Activated T-helper 1 cell treated with anti-CD3 and anti-CD28 coated beads, Interleukin-12 subunit alpha, Interleukin-12 subunit beta, Interleukin-2, Interleukin-4 antibody, amounts not matched to agents 30 ng/mL and 10 ng/mL and 1 ng/mL, durations not matched to agents 14 hours and 24 hours and 36 hours (primary cell): ENCODE results near the gene FGD6. TPM values are rescaled to one million over a fixed set of nuclear protein-coding genes. Genes with fewer than 3 reads are reported as not detected.
"Not testable (repeated sequence)": the region's sequence is repeated elsewhere in the genome, so short reads cannot be mapped to it uniquely, and the experiment has no call there.

Experiments used
- DNase-seq: peaks from one replicate; pipeline ENCODE4 v3.0.0; 2021; ENCODE audit warnings: low spot score
- H3K27ac Mint-ChIP-seq: one replicate; pipeline ENCODE4 v1.8.0; 2021; ENCODE audit warnings: mild to moderate bottlenecking, mixed read lengths
- H3K27me3 Mint-ChIP-seq: one replicate; pipeline ENCODE4 v1.8.0; 2022; ENCODE audit warnings: mild to moderate bottlenecking, moderate library complexity, mixed read lengths; ENCODE audit not compliant: insufficient read depth
- H3K36me3 Mint-ChIP-seq: one replicate; pipeline ENCODE4 v1.8.0; 2021; ENCODE audit warnings: low read depth, mixed read lengths
- H3K4me1 Mint-ChIP-seq: one replicate; pipeline ENCODE4 v1.8.0; 2021; ENCODE audit warnings: low read depth, mixed read lengths
- H3K4me3 Mint-ChIP-seq: one replicate; pipeline ENCODE4 v1.8.0; 2021; ENCODE audit warnings: mild to moderate bottlenecking, moderate library complexity, mixed read lengths
- H3K9me3 Mint-ChIP-seq: one replicate; pipeline ENCODE4 v1.8.0; 2021; ENCODE audit warnings: mixed read lengths
- intact Hi-C: fragments of 100-400 bp; cut with micrococcal nuclease; formaldehyde crosslinking; loops from one replicate; pipeline ENCODE4 v1.15.1; 2024
- total RNA-seq: library from RNA; stranded (reverse); gene quantifications from 2 replicates; pipeline ENCODE4 v1.2.3, GENCODE V29; 2022

FGD6 gene
- total RNA-seq, 1 donor from 2014 or later = 0.86 TPM

GRCh38 chr12:95243497-95244183 lies 26.4 kb upstream of the FGD6 start:
- Mint-ChIP-seq H3K4me3 (no peak overlapping the region), H3K27ac (no peak overlapping the region), H3K4me1 (peaks cover 29% of the 10 kb centered on the region), H3K9me3 (no peaks in the 10 kb centered on the region), H3K36me3 (peaks cover 8% of the 10 kb centered on the region), H3K27me3 (no peaks in the 10 kb centered on the region)
- no peak for DNase-seq
- intact Hi-C loops = no loop called here

GRCh38 chr12:95241761-95242506 lies 24.7 kb upstream of the FGD6 start:
- H3K4me3 Mint-ChIP-seq = no peak overlapping the region
- intact Hi-C loops = no loop called here
- H3K27me3 Mint-ChIP-seq = no peaks in the 10 kb centered on the region
- no peak overlapping the region for H3K27ac Mint-ChIP-seq
- DNase-seq = no peak
- H3K9me3 Mint-ChIP-seq = no peaks in the 10 kb centered on the region
- H3K36me3 Mint-ChIP-seq = peaks cover 11% of the 10 kb centered on the region
- H3K4me1 Mint-ChIP-seq = peaks cover 36% of the 10 kb centered on the region

- H3K27ac Mint-ChIP-seq = peak overlapping the region; percentile 29
- H3K36me3 Mint-ChIP-seq, H3K27me3 Mint-ChIP-seq, H3K9me3 Mint-ChIP-seq, H3K4me3 Mint-ChIP-seq, DNase-seq, intact Hi-C loops: not testable (repeated sequence)
- H3K4me1 Mint-ChIP-seq = peaks cover 28% of the 10 kb centered on the region
Measured at GRCh38 chr12:95241138-95241537, 23.9 kb upstream of the FGD6 start.

- no peaks in the 10 kb centered on the region for H3K27me3 Mint-ChIP-seq
- peaks cover 7% of the 10 kb centered on the region for H3K36me3 Mint-ChIP-seq
- H3K9me3 Mint-ChIP-seq = no peaks in the 10 kb centered on the region
- DNase-seq = no peak
- H3K4me1 Mint-ChIP-seq = peaks cover 22% of the 10 kb centered on the region
- H3K27ac Mint-ChIP-seq = peak overlapping the region; percentile 29
- H3K4me3 Mint-ChIP-seq = no peak overlapping the region
- intact Hi-C loops = no loop called here
Measured at GRCh38 chr12:95240556-95240955, 23.3 kb upstream of the FGD6 start.

GRCh38 chr12:95239835-95240234 lies 22.6 kb upstream of the FGD6 start:
- H3K9me3 Mint-ChIP-seq, H3K4me3 Mint-ChIP-seq, H3K36me3 Mint-ChIP-seq, intact Hi-C loops, H3K27me3 Mint-ChIP-seq, H3K27ac Mint-ChIP-seq, DNase-seq: not testable (repeated sequence)
- peaks cover 18% of the 10 kb centered on the region for H3K4me1 Mint-ChIP-seq

GRCh38 chr12:95239216-95239615 lies 21.9 kb upstream of the FGD6 start:
- peaks cover 18% of the 10 kb centered on the region for H3K4me1 Mint-ChIP-seq
- no peaks in the 10 kb centered on the region for H3K27me3 Mint-ChIP-seq
- no peak overlapping the region for H3K27ac Mint-ChIP-seq
- H3K4me3 Mint-ChIP-seq = no peak overlapping the region
- intact Hi-C loops = no loop called here
- no peaks in the 10 kb centered on the region for H3K9me3 Mint-ChIP-seq
- peaks cover 8% of the 10 kb centered on the region for H3K36me3 Mint-ChIP-seq
- DNase-seq = no peak

GRCh38 chr12:95238150-95238549 lies 20.9 kb upstream of the FGD6 start:
- Mint-ChIP-seq H3K9me3 (no peaks in the 10 kb centered on the region), H3K27ac (no peak overlapping the region), H3K27me3 (no peaks in the 10 kb centered on the region), H3K36me3 (peaks cover 8% of the 10 kb centered on the region), H3K4me1 (peaks cover 18% of the 10 kb centered on the region), H3K4me3 (no peak overlapping the region)
- no peak for DNase-seq
- intact Hi-C loops = no loop called here

- Mint-ChIP-seq H3K36me3 (peaks cover 8% of the 10 kb centered on the region), H3K27me3 (no peaks in the 10 kb centered on the region), H3K9me3 (no peaks in the 10 kb centered on the region), H3K4me1 (peaks cover 18% of the 10 kb centered on the region), H3K4me3 (no peak overlapping the region), H3K27ac (no peak overlapping the region)
- DNase-seq = no peak
- intact Hi-C loops = no loop called here
Measured at GRCh38 chr12:95237315-95237714, 20.0 kb upstream of the FGD6 start.

GRCh38 chr12:95235621-95236020 lies 18.4 kb upstream of the FGD6 start:
- H3K36me3 Mint-ChIP-seq, H3K9me3 Mint-ChIP-seq, H3K27me3 Mint-ChIP-seq, H3K4me3 Mint-ChIP-seq, intact Hi-C loops, H3K27ac Mint-ChIP-seq, DNase-seq: not testable (repeated sequence)
- peaks cover 18% of the 10 kb centered on the region for H3K4me1 Mint-ChIP-seq

GRCh38 chr12:95234187-95234586 lies 16.9 kb upstream of the FGD6 start:
- H3K9me3 Mint-ChIP-seq, DNase-seq, H3K4me1 Mint-ChIP-seq, H3K27ac Mint-ChIP-seq, H3K27me3 Mint-ChIP-seq, H3K36me3 Mint-ChIP-seq, H3K4me3 Mint-ChIP-seq, intact Hi-C loops: not testable (repeated sequence)

- peaks cover 6% of the 10 kb centered on the region for H3K4me1 Mint-ChIP-seq
Measured at GRCh38 chr12:95231190-95231589, 13.9 kb upstream of the FGD6 start.

GRCh38 chr12:95230313-95230712 lies 13.0 kb upstream of the FGD6 start:
- no peaks in the 10 kb centered on the region for H3K9me3 Mint-ChIP-seq
- H3K27ac Mint-ChIP-seq = no peak overlapping the region
- H3K36me3 Mint-ChIP-seq = peaks cover 10% of the 10 kb centered on the region
- no peak overlapping the region for H3K4me3 Mint-ChIP-seq
- DNase-seq = no peak
- H3K4me1 Mint-ChIP-seq = peaks cover 6% of the 10 kb centered on the region
- no peaks in the 10 kb centered on the region for H3K27me3 Mint-ChIP-seq
- intact Hi-C loops = no loop called here

More at GRCh38 chr12:95231190-95231589, 13.9 kb upstream of the FGD6 start:
- H3K36me3 Mint-ChIP-seq = peaks cover 8% of the 10 kb centered on the region
- H3K27me3 Mint-ChIP-seq = no peaks in the 10 kb centered on the region
- H3K9me3 Mint-ChIP-seq = no peaks in the 10 kb centered on the region
- no peak overlapping the region for H3K27ac Mint-ChIP-seq
- intact Hi-C loops = no loop called here
- no peak overlapping the region for H3K4me3 Mint-ChIP-seq
- no peak for DNase-seq

GRCh38 chr12:95229636-95230035 lies 12.4 kb upstream of the FGD6 start:
- H3K27ac Mint-ChIP-seq = no peak overlapping the region
- intact Hi-C loops = no loop called here
- peaks cover 10% of the 10 kb centered on the region for H3K4me1 Mint-ChIP-seq
- H3K27me3 Mint-ChIP-seq = no peaks in the 10 kb centered on the region
- H3K36me3 Mint-ChIP-seq = peaks cover 13% of the 10 kb centered on the region
- no peak for DNase-seq
- no peak overlapping the region for H3K4me3 Mint-ChIP-seq
- no peaks in the 10 kb centered on the region for H3K9me3 Mint-ChIP-seq
